GM19238 (cell line): ENCODE measurements around the gene PIP4K2A.
"Not testable (repeated sequence)": the region's sequence is repeated elsewhere in the genome, so short reads cannot be mapped to it uniquely, and the experiment has no call there.

Source experiments
- DNase-seq: peaks from one replicate; pipeline ENCODE4 v3.0.0; 2011; ENCODE audit warnings: low spot score; ENCODE audit not compliant: insufficient read length

Gene PIP4K2A

GRCh38 chr10:22719406-22720042 is 5.1 kb upstream of the PIP4K2A start:
- no peak for DNase-seq

- not testable (repeated sequence) for DNase-seq
Observed at GRCh38 chr10:22718659-22719058, 4.3 kb upstream of the PIP4K2A start.

GRCh38 chr10:22717728-22718127 is 3.4 kb upstream of the PIP4K2A start:
- DNase-seq: no peak

GRCh38 chr10:22716943-22717342 is 2.6 kb upstream of the PIP4K2A start:
- DNase-seq: no peak

GRCh38 chr10:22715290-22715625 is 880 bp upstream of the PIP4K2A start:
- DNase-seq: no peak

GRCh38 chr10:22713853-22714478 is 412 bp downstream of the PIP4K2A start:
- DNase-seq: no peak

- DNase-seq: peak; percentile 34
Observed at GRCh38 chr10:22712956-22713852, 1.2 kb downstream of the PIP4K2A start.

GRCh38 chr10:22712211-22712955 is 2.0 kb downstream of the PIP4K2A start:
- DNase-seq: no peak

GRCh38 chr10:22711373-22711772 is 3.0 kb downstream of the PIP4K2A start:
- DNase-seq: no peak

GRCh38 chr10:22710139-22710745 is 4.1 kb downstream of the PIP4K2A start:
- no peak for DNase-seq

- DNase-seq: no peak
Observed at GRCh38 chr10:22708772-22709171, 5.6 kb downstream of the PIP4K2A start.

GRCh38 chr10:22705527-22705926 is 8.9 kb downstream of the PIP4K2A start:
- no peak for DNase-seq

- DNase-seq: no peak
Observed at GRCh38 chr10:22704942-22705341, 9.4 kb downstream of the PIP4K2A start.

GRCh38 chr10:22704471-22704911 is 9.9 kb downstream of the PIP4K2A start:
- DNase-seq: no peak

GRCh38 chr10:22702348-22702747 is 12.0 kb downstream of the PIP4K2A start:
- no peak for DNase-seq

- DNase-seq: no peak
Observed at GRCh38 chr10:22701132-22701826, 13.1 kb downstream of the PIP4K2A start.

GRCh38 chr10:22700489-22700888 is 13.9 kb downstream of the PIP4K2A start:
- no peak for DNase-seq

- DNase-seq: no peak
Observed at GRCh38 chr10:22699976-22700375, 14.4 kb downstream of the PIP4K2A start.

GRCh38 chr10:22698941-22699440 is 15.4 kb downstream of the PIP4K2A start:
- no peak for DNase-seq

- no peak for DNase-seq
Observed at GRCh38 chr10:22697800-22698199, 16.6 kb downstream of the PIP4K2A start.
